GM18909 (cell line): Measurements from ENCODE around the gene MYO1D.
"Not testable (repeated sequence)": the region's sequence is repeated elsewhere in the genome, so short reads cannot be mapped to it uniquely, and the experiment has no call there.

Experiments
- ATAC-seq: cut with Tn5 transposase; IDR thresholded peaks from one replicate; pipeline ENCODE4 v1.9.1; 2021; ENCODE audit warnings: mild to moderate bottlenecking; ENCODE audit not compliant: unreplicated experiment, poor library complexity

MYO1D gene

DNA sequence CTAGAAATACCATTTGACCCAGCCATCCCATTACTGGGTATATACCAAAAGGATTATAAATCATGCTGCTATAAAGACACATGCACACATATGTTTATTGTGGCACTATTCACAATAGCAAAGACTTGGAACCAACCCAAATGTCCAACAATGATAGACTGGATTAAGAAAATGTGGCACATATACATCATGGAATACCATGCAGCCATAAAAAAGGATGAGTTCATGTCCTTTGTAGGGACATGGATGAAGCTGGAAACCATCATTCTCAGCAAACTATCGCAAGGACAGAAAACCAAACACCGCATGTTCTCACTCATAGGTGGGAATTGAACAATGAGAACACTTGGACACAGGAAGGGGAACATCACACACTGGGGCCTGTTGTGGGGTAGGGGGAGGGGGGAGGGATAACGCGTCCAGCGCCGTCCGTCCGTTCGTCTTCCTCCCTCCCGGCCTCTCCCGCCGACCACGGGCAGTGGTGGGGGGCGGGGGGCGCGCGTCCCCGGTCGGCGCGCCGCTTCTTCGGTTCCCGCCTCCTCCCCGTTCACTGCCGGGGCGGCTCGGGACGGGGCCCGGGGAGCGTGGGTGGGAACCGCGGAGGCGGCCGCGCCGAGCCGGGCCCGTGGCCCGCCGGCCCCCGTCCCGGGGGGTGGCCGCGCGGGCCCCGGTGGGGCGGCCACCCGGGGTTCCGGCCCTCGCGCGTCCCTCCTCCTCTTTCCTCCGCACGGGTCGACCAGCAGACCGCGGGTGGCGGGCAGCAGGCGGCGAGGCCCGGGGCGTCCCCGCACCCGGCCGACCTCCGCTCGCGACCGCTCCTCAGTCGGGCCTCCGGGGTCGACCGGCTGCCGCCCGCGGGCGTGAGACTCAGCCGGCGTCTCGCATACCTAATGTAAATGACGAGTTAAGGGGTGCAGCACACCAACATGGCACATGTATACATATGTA, 54.7 kb downstream of the MYO1D start:
- ATAC-seq = not testable (repeated sequence)

GRCh38 chr17:32820440-32820839, 56.5 kb downstream of the MYO1D start:
- no peak for ATAC-seq

- no peak for ATAC-seq
Observed at GRCh38 chr17:32819787-32820186, 57.1 kb downstream of the MYO1D start.

DNA sequence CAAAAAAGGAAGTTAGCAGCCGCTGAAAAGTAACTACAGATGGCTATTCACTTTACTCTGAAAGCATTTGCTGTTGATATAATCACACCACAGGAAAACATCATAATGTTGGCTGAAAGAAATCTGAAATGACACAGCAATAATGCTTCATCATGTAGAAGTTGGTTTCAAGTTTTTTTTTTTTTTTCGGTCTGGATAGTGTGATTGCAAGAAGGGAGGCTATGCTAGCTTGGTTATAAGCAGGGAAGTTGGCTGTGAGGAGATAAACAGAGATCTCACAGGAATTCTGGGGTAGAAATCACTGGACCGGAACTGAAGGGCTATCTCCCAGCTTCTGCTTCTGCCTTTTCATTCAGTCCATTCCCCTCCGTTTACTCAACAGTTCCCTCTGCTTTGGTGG, 57.9 kb downstream of the MYO1D start:
- ATAC-seq = no peak

DNA sequence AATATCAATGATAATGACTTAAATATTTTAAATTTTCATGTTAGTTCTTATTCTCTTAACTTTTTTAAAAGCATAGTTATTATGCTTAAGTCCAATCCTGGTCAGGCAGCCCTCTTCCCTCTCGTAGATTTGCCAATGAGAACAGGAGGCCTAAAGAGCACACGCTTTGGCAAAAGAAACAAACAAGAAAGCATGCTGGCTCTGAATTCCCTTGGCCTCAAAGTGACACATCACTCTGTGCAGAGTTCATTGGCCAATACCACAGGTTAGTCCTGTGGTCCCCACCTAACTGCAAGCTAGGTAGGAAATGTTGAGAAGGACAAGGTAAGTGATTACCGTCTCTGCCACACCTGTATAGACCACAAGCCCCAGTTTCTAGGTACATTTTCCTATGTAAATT, 61.5 kb downstream of the MYO1D start:
- no peak for ATAC-seq

DNA sequence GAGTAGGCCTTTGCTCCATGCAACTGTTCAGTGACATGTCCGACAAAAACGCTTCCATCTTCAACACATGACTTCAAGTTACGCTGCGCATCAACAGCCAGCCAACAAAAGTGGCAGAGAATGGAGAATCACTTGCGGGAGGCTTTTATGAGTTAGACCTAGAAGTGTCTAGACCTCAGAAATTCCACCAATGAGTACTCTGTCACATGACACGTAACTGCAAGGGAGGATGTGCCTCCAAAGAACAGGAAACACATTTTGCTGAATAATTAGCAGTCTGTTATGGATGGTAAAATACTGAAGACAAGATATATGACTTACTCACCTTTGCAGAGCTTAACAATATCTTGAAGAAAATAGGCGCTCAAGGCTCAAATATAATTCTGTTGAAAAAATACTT, 62.1 kb downstream of the MYO1D start:
- ATAC-seq = no peak

GRCh38 chr17:32813021-32813420, 63.9 kb downstream of the MYO1D start:
- no peak for ATAC-seq

DNA sequence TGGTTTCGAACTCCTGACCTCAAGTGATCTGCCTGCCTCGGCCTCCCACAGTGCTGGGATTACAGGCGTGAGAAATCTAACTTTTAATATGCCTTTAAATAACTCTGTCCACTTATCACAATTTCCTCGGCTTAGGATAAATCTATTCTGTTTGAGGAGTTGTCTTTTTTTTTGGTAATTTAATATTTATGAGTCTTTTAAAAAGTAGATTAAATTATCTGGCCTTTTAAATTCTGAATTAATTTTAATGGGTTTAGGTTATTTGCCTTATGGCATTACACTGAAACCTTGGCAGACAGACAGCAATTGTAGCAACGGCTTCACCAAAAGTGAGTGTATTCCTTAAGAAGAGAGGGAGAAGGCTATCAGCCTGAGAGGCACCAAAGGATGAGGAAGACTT, 66.2 kb downstream of the MYO1D start:
- no peak for ATAC-seq

DNA sequence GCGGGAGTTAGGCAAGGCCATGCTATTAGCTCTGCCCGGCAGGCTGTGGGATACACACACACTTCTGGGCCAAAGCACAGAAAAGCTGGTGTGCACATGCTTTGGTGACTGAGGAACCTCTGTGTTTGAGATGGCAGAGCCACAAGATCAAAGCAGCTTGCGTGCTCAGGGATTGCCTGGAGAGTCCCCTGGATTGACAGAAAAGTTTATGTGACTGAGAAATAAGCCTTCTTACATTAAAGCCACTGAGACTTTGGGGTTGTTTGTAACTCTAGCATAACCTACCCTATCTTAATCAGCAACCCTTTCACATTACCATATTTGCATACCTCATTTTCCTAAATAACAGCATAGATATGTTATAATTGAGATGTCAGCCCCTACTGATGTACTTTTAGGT, 69.3 kb downstream of the MYO1D start:
- no peak for ATAC-seq

DNA sequence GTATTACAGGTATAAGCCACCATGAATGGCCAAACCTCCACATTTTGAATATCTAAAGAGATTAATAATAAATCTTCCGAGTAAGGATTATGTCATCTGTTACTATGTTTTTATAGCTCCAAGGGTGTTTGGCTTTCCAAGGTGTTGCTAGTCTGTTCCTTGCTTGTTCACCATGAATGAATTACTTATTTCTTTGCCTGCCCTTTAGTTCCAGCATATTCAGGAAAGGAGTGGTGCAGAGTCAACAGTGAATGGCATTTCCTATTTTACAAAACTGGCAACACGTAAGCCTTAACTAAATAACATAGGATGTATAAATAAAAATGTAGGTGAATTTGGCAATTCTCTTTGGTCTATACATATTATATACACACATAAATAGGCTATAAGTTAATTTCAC, 70.3 kb downstream of the MYO1D start:
- no peak for ATAC-seq

- no peak for ATAC-seq
Observed at GRCh38 chr17:32805029-32805976, 71.6 kb downstream of the MYO1D start.

DNA sequence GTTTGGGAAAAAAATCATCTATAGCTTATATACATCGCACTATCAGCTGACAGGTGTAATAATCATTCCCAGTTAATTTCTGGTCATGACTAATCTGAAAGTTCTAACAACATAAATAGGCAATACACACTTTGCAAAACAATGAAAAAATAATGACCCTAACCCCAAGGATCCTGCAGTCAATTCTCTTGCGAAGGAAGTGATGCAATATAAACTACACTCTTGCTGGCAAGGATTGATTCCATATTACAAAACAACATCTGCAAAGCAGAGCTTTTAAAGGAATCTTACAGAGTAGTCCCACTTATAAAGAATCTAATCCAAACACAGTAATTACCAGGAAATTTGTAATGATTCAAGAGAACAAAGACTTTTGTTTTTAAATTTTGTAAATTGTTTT, 73.4 kb downstream of the MYO1D start:
- ATAC-seq = no peak

DNA sequence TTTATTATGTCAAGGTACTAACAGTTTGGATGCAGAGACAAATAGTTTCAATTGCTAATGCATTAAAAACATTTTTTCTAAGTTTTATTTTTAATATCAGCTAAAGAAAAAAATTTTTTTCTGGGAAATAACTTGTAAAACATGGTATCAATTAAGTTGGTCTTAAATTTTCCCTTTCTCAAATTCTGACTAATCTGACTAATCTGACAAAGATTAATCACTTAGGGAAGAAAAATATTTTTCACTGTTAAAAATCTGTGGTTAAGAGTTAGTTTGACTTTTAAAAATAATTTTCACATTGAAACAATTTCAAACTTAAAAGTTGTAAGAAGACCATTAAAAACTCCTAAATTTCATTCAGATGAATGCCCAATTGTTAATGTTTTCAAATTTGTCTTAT, 74.6 kb downstream of the MYO1D start:
- ATAC-seq = no peak

DNA sequence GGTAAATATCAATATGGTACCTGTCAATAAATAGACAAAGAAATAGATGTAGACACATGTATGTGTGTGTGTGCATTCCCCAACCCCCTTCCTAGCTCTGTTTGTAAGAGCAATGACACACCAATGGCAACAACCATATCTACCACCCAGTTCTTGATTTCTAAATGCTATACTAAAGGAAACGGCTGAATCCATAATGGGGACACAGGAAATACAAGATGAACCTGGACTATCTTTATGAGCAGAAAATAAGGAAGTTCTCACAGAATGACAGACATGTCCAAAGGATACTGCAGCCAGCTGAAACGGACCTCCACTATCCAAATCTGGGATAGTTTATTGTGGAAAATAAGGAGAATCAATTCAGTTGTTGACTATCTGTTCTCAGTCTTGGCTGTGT, 75.3 kb downstream of the MYO1D start:
- ATAC-seq = no peak

- no peak for ATAC-seq
Observed at GRCh38 chr17:32801193-32801592, 75.7 kb downstream of the MYO1D start.

GRCh38 chr17:32798938-32799337, 78.0 kb downstream of the MYO1D start:
- no peak for ATAC-seq

DNA sequence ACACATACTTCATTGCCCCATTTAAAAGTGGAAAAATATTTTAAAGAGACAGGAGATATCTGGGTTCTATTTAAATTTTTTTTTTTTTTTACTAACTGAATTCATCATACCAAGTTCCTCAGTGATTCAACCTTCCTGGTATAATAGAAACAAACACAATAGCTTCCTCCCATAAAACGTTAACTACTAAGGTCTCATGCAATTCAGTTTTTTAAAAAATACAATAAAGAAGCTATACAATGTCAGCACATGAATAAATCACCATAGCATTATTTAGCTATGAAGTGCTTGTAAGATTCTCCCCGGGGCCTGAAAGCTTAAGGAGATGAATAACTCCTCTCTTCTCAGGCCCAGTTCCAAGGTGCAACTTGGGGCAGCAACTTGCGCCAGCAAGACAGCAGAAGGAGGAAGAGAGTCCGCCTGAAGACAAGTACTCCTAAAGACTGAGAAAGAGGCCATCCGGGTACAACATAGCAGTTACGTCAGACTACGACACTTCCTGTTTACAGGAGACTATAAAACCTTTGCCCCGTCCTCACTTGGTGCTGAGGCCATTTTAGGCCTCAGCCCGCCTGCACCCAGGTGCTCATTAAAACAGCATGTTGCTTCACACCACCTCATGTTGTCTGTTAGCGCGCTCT, 81.5 kb downstream of the MYO1D start:
- no peak for ATAC-seq

DNA sequence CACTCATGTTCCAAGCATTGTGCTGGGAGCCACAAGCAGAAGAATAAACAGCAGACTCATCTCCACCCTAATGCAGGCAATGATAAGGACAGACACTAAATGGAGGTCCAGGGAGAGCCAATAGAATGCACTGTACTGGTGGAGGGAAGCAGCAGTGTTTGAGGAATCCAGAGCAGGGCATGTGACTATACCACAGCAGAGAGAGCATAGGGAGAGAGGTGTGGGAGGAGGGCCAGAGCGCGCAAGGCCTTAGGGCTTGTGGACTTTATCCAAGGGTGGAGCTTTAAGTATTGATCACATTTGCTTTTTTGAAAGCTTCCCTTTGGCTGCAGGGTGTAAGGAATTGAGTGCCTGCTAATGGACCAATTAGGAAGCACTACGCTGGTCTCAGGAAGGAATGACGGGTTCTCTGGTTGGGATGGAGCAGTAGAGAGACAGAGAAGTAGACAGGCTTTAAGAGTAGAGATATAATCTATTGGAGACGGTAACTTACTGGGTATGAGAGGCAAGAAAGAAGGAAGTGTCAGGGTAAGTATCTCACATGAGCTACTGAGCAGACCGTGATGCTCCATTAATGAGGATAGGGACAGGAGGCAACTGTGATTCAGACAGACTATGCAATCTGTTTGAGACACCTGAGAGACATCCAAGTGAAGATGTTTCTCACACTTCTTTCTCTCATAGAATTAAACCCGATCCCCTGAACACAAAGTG, 82.2 kb downstream of the MYO1D start:
- no peak for ATAC-seq

DNA sequence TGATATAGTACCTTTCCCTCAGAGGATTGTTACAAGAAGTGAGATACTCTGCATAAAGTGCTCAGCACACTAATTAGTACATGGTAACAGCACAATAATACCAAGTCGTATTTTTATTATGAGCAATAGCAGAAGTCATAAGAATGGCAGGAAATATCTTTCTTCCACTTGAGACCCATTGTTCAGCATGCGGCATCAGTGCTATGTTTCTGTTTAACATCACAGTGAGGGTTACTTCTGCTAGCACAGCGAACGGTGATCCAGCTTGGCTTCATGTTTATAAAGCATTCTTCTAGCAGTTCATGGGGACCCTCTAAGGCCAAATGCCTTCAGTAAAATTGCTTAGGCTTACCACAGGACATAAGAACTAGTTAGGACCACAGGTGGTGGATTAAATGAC, 83.1 kb downstream of the MYO1D start:
- ATAC-seq = no peak

DNA sequence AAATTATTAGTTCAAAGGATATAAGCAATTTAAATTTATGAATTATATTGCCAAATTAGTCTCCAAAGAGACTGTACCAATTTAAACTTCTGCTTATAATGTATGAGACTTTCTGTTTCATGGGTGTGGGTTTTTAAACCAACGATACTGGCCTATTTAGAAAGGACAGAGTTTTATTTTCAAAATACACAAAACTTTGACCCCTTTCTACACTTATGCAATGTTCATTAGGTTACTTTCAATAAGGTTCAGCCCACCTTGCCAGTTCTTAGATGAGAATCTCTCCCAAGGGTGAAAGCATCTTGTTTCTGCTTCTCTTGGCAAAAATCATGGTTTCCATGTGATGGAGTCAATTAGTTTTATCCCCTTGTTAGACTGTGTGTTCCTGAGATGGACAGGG, 84.7 kb downstream of the MYO1D start:
- ATAC-seq = no peak
